ENCODE measurements around the gene EMC8.

The EMC8 gene

GRCh38 chr16:85729452-85730185 lies 69.7 kb downstream of the EMC8 start:
- DNase-seq (ENCODE audit: low read depth), result no peak

GRCh38 chr16:85728879-85729278 lies 70.5 kb downstream of the EMC8 start:
- no peak for DNase-seq (ENCODE audit: low read depth)
